ENCODE measurements around the gene MIA2. TPM values are rescaled to one million over a fixed set of nuclear protein-coding genes. Genes with fewer than 3 reads are reported as not detected.

The MIA2 gene
- total RNA-seq, 1 experiment from 2014 or later: 43.9 TPM

GRCh38 chr14:39383026-39383660, 149.4 kb downstream of the MIA2 start:
- H3K4me1 ChIP-seq (replicated peaks; ENCODE audit: insufficient read depth): no peaks in the 10 kb centered on the region
- no peaks in the 10 kb centered on the region for H3K27me3 ChIP-seq (ENCODE audit: insufficient read depth, low read depth)
- H2AFZ ChIP-seq: no peak overlapping the region
- H3F3A ChIP-seq (ENCODE audit: insufficient read depth, low read depth): no peaks in the 10 kb centered on the region
- no peak for DNase-seq
- H3K4me3 ChIP-seq: no peak overlapping the region
- no TSS peak for BruUV-seq (replicated peaks)
- CTCF ChIA-PET: no interaction called here
- no peaks in the 10 kb centered on the region for H3K79me2 ChIP-seq (ENCODE audit: low read depth)
- H3K9me2 ChIP-seq (ENCODE audit: insufficient read depth): no peaks in the 10 kb centered on the region
- no peak overlapping the region for H3K4me2 ChIP-seq
- H3K9me3 ChIP-seq (ENCODE audit: insufficient read depth, low read depth): no peaks in the 10 kb centered on the region
- no peaks in the 10 kb centered on the region for H3K36me3 ChIP-seq (ENCODE audit: low read depth)
- no peaks in the 10 kb centered on the region for H4K20me1 ChIP-seq (ENCODE audit: insufficient read depth)
- POLR2A ChIA-PET (ENCODE audit: unreplicated experiment): interaction anchor here (0.6 kb wide), 1 partner anchor 433 kb away, joined by 5 read pairs; no protein-coding TSS in a partner anchor
- TF ChIP-seq CTCF (conservative IDR thresholded peaks at IDR 0.05) (no peak), EZH2 (IDR thresholded peaks at IDR 0.05; ENCODE audit: low read depth) (no peak)
- H3K27ac ChIP-seq: no peak overlapping the region
- intact Hi-C loops (cut with micrococcal nuclease; ENCODE audit: unreplicated experiment): no loop called here

- intact Hi-C loops (cut with micrococcal nuclease; ENCODE audit: unreplicated experiment): no loop called here
- POLR2A ChIA-PET (ENCODE audit: unreplicated experiment): no interaction called here
- CTCF ChIA-PET: no interaction called here
These were observed 150.0 kb downstream of the MIA2 start for GRCh38 chr14:39383741-39384140.

GRCh38 chr14:39384177-39384576, 150.5 kb downstream of the MIA2 start:
- ChIA-PET POLR2A (ENCODE audit: unreplicated experiment) (no interaction called here), CTCF (interaction anchor here (0.6 kb wide), 1 partner anchor 280 kb away, joined by 14 read pairs; no protein-coding TSS in a partner anchor)
- no peaks in the 10 kb centered on the region for H3K27me3 ChIP-seq (ENCODE audit: insufficient read depth, low read depth)
- H2AFZ ChIP-seq: no peak overlapping the region
- no peak overlapping the region for H3K27ac ChIP-seq
- no peak for TF ChIP-seq EZH2 (IDR thresholded peaks at IDR 0.05; ENCODE audit: low read depth)
- no peak for TF ChIP-seq CTCF (conservative IDR thresholded peaks at IDR 0.05)
- no peaks in the 10 kb centered on the region for H3K9me2 ChIP-seq (ENCODE audit: insufficient read depth)
- H3K79me2 ChIP-seq (ENCODE audit: low read depth): no peaks in the 10 kb centered on the region
- H3K4me2 ChIP-seq: no peak overlapping the region
- no peak overlapping the region for H3K4me3 ChIP-seq
- H4K20me1 ChIP-seq (ENCODE audit: insufficient read depth): no peaks in the 10 kb centered on the region
- H3K4me1 ChIP-seq (replicated peaks; ENCODE audit: insufficient read depth): no peaks in the 10 kb centered on the region
- intact Hi-C loops (cut with micrococcal nuclease; ENCODE audit: unreplicated experiment): no loop called here
- DNase-seq: no peak
- no peaks in the 10 kb centered on the region for H3F3A ChIP-seq (ENCODE audit: insufficient read depth, low read depth)
- H3K36me3 ChIP-seq (ENCODE audit: low read depth): no peaks in the 10 kb centered on the region
- no peaks in the 10 kb centered on the region for H3K9me3 ChIP-seq (ENCODE audit: insufficient read depth, low read depth)
- BruUV-seq (replicated peaks): no TSS peak

More at GRCh38 chr14:39383741-39384140, 150.0 kb downstream of the MIA2 start:
- TF ChIP-seq EZH2 (IDR thresholded peaks at IDR 0.05; ENCODE audit: low read depth) (no peak), CTCF (conservative IDR thresholded peaks at IDR 0.05) (no peak)
- BruUV-seq (replicated peaks): no TSS peak
- Histone ChIP-seq H3K4me1 (replicated peaks; ENCODE audit: insufficient read depth) (no peaks in the 10 kb centered on the region), H4K20me1 (ENCODE audit: insufficient read depth) (no peaks in the 10 kb centered on the region), H3K36me3 (ENCODE audit: low read depth) (no peaks in the 10 kb centered on the region), H3K27me3 (ENCODE audit: insufficient read depth, low read depth) (no peaks in the 10 kb centered on the region), H3K9me2 (ENCODE audit: insufficient read depth) (no peaks in the 10 kb centered on the region), H3F3A (ENCODE audit: insufficient read depth, low read depth) (no peaks in the 10 kb centered on the region), H3K79me2 (ENCODE audit: low read depth) (no peaks in the 10 kb centered on the region), H3K4me3 (no peak overlapping the region), H3K27ac (no peak overlapping the region), H3K9me3 (ENCODE audit: insufficient read depth, low read depth) (no peaks in the 10 kb centered on the region), H3K4me2 (no peak overlapping the region), H2AFZ (no peak overlapping the region)
- DNase-seq: no peak
